Stimulated activated CD8-positive, alpha-beta memory T cell treated with anti-CD3 and anti-CD28 coated beads, Interleukin-4, amount 100 ng/mL, for 48 hours (primary cell): ENCODE data around the gene TCIRG1.

Experiments
- DNase-seq: peaks from one replicate; pipeline ENCODE4 v3.0.0-alpha.2; 2020

The TCIRG1 gene

DNA sequence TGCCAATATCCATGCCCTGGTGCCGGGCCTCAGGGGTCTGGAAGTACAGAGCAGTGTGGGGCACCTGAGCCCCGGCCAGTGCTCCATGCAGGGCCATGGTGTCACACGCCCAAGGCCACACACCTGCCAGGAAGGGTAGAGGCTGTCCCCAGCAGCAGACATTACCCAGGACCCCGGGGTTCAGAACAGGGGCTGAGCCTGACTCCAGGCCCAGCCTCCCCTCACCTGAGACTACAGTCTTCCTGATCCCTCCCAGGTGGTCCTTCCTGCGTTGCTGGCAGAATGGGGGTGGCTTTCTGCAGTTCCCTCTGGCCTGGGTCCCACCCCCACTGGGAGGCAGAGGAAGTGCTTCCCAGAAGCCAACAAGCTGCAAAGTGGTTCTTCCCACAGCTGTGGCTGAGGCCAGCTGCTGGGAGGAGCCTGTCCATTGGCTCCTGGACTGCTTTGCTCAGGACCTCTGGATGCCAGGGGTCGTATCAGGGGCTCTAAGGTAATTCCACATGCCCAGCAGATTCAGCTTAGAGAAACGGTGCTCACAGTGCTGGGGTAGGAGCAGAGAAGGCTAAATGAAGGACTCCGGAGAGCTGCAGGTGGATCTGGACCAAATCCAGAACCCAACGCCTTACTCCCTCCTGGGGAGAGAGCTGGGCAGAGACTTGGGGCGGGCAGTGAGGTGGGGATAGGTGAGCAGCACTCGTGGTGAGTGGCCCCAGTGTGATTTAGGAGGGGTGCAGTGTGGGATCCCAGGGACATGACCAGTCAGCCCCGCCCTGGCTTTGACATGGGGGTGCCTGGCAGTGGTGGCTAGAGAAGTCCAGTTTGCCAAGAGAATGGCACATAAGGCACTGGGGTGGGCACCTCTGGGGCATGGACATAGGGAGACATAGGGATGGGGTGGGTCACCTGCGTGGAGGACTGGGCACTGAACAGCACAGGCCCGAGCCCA, 12.6 kb downstream of the TCIRG1 start:
- DNase-seq, result no peak

DNA sequence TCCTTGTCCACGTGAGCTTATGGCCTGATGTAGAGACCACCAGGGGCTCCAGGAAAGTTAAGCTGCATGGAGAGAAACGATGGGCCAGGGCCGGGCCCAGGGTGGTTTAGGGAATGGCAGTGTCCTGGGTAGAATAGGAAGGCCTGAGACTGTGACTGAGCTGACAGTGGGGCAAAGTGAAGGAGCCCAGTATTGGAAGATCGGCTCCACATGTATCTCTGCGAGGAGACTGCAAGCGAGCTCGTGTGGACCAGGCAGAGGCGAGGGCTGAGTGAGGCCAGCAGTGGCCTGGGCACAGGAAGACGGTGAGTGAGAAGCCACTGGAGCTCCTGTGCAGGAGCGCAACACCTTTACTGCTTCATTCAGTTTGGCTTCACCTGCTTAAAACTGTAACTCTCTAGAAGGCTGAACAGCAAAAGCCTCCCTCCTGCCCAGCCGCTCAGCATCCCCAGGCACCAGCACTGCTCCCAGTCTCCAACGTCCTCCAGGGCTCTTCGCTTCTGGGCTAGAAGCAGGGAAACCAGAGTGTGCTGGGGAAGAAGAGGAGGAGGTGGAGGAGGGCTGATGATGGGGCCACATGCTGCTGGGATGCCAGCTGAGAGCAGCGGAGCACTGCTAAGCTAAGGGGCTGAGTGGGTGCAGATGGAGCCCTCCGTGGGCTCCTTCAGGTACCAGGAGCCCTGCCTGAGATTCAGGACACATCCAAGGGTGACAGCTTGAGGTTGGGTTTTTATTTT, 13.5 kb downstream of the TCIRG1 start:
- DNase-seq, result no peak

DNA sequence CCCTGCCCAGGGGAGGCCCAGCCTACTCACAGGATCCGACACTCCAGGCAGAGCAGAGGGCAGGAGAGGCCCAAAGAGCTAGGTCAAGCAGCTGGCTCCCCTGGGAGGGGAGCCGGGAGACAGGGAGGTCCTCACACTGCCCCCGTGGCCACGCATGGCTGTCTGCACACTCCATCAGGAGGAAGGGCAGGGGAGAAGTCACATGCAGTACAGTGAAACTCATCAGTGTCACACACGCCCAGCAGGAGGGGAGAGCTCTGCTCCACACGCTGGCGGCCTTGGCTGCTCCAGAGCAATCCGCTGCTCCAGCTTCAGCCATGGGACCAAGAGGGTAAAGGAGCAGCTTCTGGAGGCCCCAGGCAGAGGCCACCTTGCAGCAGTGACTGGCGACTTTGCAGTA, 14.3 kb downstream of the TCIRG1 start:
- no peak for DNase-seq

DNA sequence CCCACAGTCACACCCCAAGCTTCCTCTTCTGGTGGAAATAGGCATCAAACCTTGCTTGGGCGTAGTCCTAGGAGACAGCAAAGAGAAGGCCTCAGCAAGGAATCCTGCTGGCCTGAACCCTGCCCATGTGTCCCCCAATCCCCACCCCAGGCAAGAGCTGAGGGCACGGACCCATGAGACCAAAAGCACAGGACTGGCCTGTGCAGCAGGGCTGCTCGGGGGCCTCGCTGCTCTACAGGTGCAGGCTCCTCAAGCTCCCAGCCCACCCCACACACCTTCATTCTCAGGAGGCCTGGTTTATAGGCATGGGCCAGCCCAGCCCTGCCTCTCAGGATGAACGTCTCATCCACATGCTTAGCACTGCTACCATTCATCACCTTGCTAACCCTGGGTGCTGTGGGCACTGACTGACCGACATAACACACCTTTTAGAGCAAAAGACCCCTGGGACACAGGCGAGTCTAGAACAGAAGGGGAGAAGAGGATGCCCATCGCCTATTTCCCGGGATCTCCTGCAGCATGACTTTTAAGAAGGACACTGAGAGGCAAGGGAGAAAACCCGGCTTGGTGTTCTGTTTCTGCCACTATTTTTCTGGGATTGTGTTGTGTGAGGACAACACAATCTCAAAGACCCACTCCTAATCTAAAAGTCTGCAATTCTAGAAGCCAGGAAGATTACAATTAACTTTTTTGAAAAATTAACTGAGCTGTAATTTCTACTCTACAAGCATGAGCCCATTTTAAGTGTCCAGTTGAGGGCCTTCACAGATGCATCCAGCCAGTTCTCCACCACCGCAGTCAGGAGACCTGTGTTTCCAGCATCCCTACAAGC, 15.4 kb downstream of the TCIRG1 start:
- DNase-seq, result no peak

DNA sequence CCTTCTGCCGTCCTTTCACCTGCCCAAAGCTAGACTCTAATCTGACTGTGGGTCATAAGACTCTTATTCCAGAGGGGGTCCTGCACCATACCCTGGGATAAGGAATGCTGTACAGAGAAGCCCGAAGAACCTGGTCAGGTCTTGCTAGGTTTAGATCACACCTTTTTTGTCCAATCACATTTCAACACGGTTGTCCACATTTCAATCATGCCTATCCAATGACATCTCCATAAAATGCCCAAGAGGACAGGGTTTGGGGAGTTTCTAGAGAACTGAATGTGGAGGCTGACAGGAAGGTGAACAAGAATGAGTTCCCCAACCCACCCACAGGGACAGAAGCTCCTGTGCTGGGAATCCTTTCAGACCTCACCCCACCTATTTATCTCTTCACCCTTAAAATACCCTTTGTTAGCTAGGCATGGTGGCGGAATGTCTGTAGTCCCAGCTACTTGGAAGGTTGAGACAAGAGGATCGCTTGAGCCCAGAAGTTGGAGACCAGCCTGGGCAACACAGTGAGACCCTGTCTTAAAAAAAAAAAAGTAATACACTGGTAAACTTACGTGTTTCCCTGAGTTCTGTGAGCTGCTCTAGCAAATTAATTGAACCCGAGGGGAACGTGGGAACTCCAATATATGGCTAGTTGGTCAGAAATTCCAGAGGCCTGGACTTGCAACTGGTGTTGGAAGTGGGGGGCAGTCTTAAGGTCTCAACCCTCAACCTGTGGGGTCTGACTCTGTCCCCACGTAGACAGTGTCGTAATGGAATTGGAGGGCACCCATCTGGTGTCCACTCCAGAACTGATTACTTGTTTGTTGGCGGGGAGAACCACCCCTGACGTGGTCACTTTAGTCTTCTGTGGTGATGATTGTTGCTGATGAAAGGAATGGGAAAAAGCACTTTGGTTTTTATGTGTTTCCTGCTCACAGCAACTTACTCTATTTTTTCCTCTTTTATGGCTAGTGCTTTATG, 17.8 kb downstream of the TCIRG1 start:
- DNase-seq, result no peak

DNA sequence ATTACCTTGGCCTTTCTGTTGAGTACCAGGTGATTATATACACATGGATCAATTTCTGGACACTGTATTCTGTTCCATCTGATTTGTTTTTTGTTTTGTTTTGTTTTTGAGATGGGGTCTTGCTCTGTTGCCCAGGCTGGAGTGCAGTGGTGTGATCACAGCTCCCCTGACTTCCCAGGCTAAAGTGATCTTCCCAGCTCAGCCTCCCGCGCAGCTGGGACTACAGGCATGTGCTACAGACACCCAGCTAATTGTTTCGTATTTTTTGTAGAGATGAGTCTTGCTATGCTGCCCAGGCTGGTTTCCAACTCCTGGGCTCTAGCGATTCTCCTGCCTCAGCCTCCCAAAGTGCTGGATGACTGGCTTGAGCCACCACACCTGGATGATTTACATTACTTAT, 19.0 kb downstream of the TCIRG1 start:
- no peak for DNase-seq

DNA sequence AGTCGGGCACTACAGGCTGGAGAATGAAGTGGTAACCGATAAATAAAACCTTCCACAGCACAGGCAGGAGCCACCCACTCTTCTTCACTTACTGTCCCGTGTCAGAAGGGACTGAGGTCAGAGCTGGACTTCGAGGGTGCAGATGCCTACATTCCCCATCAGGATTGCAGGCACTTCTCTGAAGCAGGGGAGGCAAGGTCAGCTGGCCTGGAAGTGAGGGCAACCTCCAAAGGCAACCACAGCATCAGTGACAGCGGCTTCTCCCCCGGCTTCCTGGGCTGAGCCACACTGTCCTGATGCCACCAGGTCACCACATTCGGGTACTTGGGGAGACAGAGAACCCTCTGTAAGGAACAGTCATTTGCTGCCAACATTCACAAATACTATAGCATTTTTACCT, 22.7 kb downstream of the TCIRG1 start:
- DNase-seq, result no peak

DNA sequence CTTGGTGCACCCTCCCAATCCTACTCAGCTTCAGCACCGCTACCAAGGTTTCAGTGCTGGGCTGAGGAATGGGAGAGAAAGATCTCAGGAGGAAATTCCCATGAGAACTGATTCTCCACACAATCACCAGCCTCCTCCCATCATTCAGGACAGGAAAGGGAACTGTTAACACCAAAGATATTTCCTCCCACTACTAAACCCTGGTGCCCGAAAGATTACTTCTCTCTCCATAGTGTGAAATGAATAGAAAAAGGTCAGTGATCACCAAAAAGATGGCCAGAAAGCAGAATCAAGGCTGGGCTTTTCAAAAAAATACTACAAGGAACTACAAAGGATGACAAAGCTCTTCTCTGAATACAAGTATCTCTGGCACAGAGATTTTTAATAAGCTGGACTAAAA, 26.1 kb downstream of the TCIRG1 start:
- no peak for DNase-seq

DNA sequence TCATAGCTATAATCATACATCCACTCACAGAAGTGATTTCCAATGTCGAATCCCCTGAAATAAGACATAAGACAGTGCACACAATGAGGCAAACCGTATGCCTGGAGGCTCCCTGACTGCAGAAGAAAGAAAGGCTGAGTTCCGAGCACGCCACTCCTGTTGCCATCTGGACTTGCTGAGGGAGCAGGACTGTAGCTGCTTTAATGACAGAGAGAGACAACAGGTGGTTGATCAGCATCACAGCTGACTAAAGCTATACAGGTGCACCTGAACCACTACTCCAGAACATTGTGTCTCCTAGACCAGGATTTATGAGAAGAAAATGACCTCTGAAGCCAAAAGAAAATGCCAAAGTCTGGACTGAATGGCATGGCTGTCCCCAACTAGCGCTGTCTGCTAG, 27.0 kb downstream of the TCIRG1 start:
- DNase-seq, result no peak

DNA sequence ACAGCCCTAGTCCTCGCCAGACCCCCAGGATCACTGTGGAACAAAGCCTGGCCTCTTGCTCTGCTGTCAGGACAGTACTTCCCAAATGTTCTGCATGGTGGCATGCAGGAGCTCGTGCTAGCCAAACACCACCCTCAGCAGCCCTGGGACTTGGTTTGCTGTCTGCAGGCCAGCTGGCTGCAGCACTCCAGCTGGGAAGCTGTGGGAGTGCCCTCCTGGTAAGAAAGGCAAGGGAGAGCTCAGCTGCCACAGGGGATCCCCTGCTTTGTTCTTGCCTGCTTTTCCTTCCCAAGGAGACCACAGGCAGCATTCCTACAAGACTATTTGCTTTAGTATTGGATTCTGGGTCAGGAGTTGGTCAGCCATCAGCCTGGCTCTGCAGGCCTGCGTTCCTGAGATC, 27.9 kb downstream of the TCIRG1 start:
- DNase-seq, result no peak

DNA sequence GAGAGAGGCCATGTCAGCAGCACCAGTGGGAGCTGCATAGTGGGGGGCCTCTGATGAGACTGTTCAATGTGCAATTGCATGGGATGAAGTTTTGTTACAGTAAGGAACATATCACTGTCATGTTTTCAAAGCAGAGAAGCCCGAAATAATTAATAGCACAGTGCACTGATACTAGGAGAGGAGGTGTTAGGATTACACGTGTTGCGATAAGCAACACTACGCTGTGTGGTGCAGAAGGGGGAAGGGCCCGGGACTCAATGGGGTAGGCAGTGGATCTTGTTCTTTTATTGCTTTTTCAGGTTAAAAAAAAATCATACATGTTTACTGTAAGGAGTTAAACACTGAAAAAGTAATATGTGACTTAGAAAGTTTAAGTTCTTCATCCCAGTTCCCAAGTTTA, 29.2 kb downstream of the TCIRG1 start:
- no peak for DNase-seq

DNA sequence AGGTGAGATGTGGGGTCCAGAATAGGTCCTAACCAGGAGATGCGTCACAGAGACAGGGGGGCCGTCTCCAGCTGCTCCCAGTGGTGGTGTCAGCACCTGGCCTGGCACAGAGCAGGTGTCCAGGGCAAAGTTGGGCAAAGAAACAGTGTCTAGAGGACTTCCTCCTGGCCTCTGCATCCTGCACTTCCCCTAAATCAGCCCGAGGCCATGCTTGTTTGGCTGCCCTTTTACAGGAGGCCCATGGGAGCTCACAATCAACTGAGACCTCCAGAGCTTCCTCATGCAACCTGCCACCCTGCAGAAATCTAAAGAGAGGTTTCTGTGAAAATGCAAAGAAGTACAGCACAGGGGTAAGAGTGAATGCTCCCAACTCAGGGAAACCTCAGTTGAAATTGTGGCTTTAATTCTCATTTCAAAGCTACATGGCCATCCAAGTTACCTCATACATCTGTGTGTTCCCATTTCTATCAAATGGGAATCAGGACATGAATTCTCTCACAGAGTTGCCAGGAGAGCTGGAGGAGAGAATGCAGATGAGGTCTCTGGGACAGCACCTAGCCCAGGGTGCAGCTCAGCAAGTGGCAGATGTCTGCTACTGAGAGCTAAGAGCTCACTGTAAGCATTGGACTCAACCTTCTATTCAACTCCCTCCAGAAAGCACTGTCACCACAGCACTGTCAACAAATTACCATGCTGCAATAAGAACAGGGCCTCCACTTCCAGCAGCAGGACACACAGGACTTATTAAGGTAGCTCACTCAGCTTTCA, 32.6 kb downstream of the TCIRG1 start:
- no peak for DNase-seq

DNA sequence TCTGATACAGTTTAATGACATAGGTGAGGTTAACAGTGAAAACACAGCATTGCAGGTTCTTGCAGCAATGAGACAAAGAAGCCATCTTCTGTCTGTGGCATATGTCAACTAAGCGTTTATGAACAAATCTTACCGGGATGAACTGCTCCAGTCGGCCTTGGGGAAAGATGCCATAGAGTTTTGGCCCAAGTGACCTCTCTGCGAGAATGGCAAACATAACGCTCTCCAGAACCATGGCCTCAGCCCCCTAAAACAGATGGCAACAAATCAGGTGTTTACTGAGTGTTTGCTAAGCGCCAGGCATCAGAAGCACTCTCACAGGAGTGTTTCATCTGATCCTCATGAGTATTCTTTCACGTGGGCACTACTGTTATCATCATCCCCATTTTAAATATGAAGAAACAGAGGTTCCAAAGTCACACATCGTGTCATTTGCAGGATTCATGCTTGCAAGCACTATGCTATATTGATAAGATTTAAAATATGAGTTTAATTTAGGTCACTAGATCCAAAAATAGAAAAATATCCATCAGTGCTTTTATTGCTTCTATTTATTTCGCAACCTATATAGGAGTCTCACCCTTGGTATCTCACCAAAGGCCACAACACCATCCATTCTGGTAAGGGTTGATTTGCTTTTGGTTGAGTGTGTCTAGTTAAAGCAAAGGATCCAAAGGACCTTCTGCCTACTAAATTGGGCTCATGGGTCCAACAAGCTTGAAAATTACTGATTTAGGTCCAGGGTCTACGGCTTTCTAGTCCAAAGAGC, 35.9 kb downstream of the TCIRG1 start:
- no peak for DNase-seq

DNA sequence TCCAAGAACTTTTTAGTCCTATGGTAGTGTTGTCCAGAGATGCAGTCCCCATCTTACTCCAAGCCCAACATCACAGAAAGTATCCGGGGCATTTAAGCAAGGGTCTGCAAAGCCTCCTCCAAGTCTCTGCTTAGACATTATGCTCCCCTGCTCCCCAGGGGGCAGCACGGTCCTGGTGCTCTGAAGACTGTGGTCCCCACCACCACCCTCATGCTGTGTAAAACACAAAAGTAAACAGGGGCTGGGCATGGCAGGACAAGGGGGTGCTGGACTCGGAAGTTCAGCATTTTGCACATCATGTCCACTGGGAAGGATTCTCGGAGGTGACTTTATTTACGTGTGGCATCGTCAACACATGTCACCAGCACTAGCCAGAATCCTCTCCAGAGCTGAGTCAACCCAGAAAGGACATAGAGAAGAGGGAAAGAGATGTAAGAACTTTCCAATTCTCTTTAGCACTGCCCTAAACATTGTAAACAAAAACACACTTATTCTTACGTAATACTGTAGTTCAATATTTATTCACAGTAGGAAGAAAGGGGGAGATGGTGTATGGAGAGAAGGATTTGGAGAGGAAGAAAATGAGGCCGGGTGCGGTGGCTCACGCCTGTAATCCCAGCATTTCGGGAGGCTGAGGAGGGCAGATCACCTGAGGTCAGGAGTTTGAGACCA, 37.7 kb downstream of the TCIRG1 start:
- DNase-seq, result no peak

DNA sequence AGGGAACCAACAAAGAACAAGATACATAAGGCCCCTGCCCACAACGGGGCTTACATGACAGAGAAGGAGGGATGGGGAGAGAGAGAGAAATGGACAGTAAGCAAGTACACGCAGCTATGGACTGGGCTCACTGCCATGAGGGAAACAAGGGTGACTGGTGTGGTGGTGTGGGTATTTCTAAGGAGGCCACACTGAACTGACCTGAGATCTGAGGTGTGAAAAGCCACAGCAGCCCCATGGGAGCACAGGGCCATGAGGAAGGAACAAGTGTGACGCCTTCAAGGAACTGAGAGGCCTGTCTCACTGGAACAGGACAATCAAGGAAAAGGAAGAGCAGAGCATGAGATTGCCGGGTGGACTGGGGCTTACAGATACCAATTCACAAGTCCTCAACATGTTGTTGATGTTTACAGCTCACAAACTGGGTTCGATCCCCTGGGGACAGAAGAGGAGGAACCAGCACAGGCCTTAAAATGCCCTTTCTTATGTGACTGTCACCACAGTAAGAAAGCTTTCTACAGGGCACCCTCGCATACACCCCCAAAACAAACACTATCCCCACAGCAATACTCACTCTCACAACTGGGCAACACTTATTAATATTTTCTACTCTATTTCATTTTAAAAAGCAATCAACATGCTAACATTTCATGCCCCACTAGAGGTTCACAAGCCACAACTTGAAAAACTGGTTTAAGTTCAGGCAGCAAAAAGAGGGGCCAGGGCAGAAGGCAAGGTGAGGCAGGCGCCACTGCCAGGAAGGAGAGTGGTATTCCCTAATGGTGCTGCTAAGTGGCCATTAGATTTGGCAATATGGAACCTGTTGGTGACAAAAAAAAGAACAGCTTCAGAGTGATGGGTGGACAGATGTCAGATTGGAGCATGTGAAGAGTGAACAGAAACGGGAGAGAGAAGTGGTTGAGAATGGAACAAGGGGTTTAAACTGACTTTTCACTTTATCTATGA, 39.1 kb downstream of the TCIRG1 start:
- no peak for DNase-seq

DNA sequence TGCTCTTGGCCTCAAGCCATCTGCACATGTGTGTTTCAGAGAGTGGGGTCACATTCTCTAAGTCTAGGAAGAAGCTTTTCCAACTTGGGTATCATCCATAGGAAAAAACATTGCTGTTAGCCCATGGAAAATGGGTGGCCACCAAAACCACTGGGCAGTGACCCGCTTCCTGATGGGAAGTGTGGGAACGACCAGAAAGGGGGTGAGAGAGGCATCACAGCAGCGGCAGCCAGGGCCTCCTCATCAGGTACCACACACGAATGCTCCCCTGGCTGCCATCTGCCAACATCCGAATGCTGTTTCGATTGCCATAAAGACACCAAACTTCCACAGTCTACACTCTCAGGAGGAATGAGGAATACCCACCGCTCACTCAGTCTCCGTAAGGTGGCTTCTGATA, 42.0 kb downstream of the TCIRG1 start:
- no peak for DNase-seq

DNA sequence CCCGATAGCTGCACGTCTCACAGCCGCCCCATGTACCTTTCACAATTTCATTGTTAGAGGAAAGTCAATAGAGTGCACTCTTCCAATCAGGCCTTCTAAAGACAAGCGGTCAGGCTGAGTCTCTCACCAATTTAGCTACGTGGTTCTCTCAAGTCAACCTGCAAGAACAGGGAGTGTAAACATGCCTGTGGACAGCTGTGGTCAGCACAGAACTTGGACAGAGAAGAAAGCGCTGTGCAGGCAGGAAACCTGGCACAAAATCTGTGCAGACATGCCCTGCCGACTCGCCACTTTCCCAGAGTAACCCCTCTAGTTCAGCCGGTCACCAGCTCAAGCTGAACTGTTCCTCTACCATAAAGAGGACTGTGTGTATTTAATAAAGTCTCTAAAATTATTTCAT, 42.9 kb downstream of the TCIRG1 start:
- no peak for DNase-seq

DNA sequence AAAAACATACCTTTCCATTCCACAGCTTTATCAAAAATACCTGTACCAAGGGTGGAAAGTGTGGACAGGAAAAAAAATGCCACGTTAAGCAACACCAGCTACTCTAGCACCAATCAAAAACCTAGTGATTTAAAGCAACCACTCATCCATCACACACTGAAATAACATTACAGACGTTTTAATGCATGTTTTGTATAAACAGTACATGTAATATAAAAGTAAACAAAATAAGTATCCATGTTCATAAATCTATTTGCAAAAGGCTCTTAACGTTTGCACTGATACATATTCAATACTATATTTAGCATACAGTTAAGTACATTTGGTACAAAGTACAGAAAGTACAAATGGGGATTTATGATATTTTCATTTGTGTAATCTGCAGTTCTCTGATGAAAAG, 43.7 kb downstream of the TCIRG1 start:
- DNase-seq, result no peak

DNA sequence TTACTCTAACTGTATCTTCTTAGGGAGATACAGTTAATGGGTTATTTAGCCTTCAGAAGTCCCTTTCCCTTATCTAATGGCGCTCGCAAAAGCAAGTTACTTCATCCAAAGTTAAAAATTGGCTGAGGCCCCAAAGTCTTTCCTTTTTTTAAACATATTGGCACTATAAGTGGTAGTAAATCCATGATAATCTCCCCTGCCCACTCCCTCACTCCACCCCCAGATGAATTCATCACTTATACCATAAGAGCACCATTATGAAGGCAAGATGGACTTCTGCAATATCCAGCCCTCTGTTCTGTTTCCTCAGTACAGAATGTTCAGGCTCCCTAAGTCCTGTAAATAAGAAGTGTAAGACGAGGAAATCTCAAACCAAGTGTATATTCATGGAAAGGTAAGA, 44.7 kb downstream of the TCIRG1 start:
- DNase-seq, result no peak
